Brain microvascular endothelial cell (primary cell): ENCODE measurements around the gene KPNB1.

ENCODE experiments used
- DNase-seq: peaks from one replicate; pipeline ENCODE4 v3.0.0-alpha.2; 2020
- H3K27ac ChIP-seq: fragments of 250-450 bp; sonication (Bioruptor Pico); 2 replicates; pipeline ENCODE4 v1.5.1; 2020; ENCODE audit warnings: mild to moderate bottlenecking, moderate library complexity
- H3K27me3 ChIP-seq: fragments of 250-450 bp; sonication (Bioruptor Pico); replicated peaks from 2 replicates; pipeline ENCODE4 v1.5.1; 2020; ENCODE audit warnings: mild to moderate bottlenecking
- H3K36me3 ChIP-seq: fragments of 250-450 bp; sonication (Bioruptor Pico); replicated peaks from 2 replicates; pipeline ENCODE4 v1.5.1; 2020; ENCODE audit warnings: mild to moderate bottlenecking
- H3K4me3 ChIP-seq: 2 replicates; pipeline ENCODE4 v1.5.1; 2011; ENCODE audit warnings: low read depth, mild to moderate bottlenecking, control low read depth, low read length, moderate library complexity
- CTCF ChIP-seq: IDR thresholded peaks from 2 replicates; pipeline ENCODE4 v1.5.1; 2011; ENCODE audit warnings: low read depth, mild to moderate bottlenecking, moderate library complexity, low read length, control low read depth, inconsistent platforms; ENCODE audit errors: missing control alignments
- in situ Hi-C: cut with HindIII; loops from 2 replicates; pipeline ENCODE4 v1.10.0; 2017; ENCODE audit warnings: low sequenced_read_pairs, low pct_ligation_motif_present

Gene KPNB1

GRCh38 chr17:47649153-47649971, at the start of gene KPNB1:
TSS of gene KPNB1 (plus strand) at chr17:47649919. CDS start at chr17:47650245, 326 bp downstream.
- H3K27ac ChIP-seq: peak within 1 kb of the TSS; percentile 55
- DNase-seq: peak; percentile 100
- H3K27me3 ChIP-seq: no peaks in the 10 kb centered on the region
- H3K36me3 ChIP-seq: peaks cover 18% of the 10 kb centered on the region
- peak within 1 kb of the TSS; percentile 84 for H3K4me3 ChIP-seq
- TF ChIP-seq CTCF: no peak
- in situ Hi-C loops: no loop called here

- Histone ChIP-seq H3K36me3 (peaks cover 46% of the 10 kb centered on the region), H3K27me3 (no peaks in the 10 kb centered on the region), H3K4me3 (no peak overlapping the region), H3K27ac (peak overlapping the region; percentile 25)
- no peak for DNase-seq
- TF ChIP-seq CTCF: no peak
- in situ Hi-C loops: no loop called here
Observed at GRCh38 chr17:47603830-47604597, 45.7 kb upstream of the KPNB1 start.

- H3K36me3 ChIP-seq: peaks cover 47% of the 10 kb centered on the region
- no peak for TF ChIP-seq CTCF
- in situ Hi-C loops: no loop called here
- no peak overlapping the region for H3K4me3 ChIP-seq
- peak overlapping the region; percentile 25 for H3K27ac ChIP-seq
- no peaks in the 10 kb centered on the region for H3K27me3 ChIP-seq
- peak; percentile 49 for DNase-seq
Observed at GRCh38 chr17:47604598-47604927, 45.2 kb upstream of the KPNB1 start.

GRCh38 chr17:47605011-47605410, 44.7 kb upstream of the KPNB1 start:
- Histone ChIP-seq H3K27me3 (no peaks in the 10 kb centered on the region), H3K36me3 (peaks cover 42% of the 10 kb centered on the region), H3K4me3 (no peak overlapping the region), H3K27ac (peak overlapping the region; percentile 25)
- in situ Hi-C loops: no loop called here
- TF ChIP-seq CTCF: no peak
- no peak for DNase-seq

GRCh38 chr17:47607481-47607880, 42.2 kb upstream of the KPNB1 start:
- Histone ChIP-seq H3K36me3 (peaks cover 27% of the 10 kb centered on the region), H3K27ac (no peak overlapping the region), H3K4me3 (no peak overlapping the region), H3K27me3 (no peaks in the 10 kb centered on the region)
- DNase-seq: no peak
- no peak for TF ChIP-seq CTCF
- in situ Hi-C loops: no loop called here
